Endothelial cell of umbilical vein (primary cell): ENCODE data around the gene P2RY6.

Experiments used
- CTCF ChIP-seq, 2 donors: IDR thresholded peaks; 1 replicate in 1 of 2; 2 replicates in 1 of 2; pipeline ENCODE4 v1.5.1; 2011; ENCODE audit warnings: low read length in 2 of 2, mild to moderate bottlenecking in 2 of 2, moderate library complexity in 2 of 2, control low read depth in 1 of 2, inconsistent platforms in 1 of 2, low read depth in 1 of 2; ENCODE audit not compliant: insufficient read depth in 1 of 2; ENCODE audit errors: extremely low read depth in 1 of 2
- EZH2 ChIP-seq: IDR thresholded peaks from 2 replicates; pipeline ENCODE4 v1.6.1; 2012; ENCODE audit warnings: borderline replicate concordance, low read depth, mild to moderate bottlenecking, moderate library complexity, low read length, inconsistent platforms; ENCODE audit not compliant: severe bottlenecking
- JUN ChIP-seq: IDR thresholded peaks from 2 replicates; pipeline ENCODE4 v1.6.1; 2011; ENCODE audit warnings: borderline replicate concordance, low read depth; ENCODE audit not compliant: insufficient read length, insufficient read depth
- MAX ChIP-seq: IDR thresholded peaks from 2 replicates; pipeline ENCODE4 v1.6.1; 2011; ENCODE audit not compliant: insufficient read depth, insufficient read length
- MYC ChIP-seq: IDR thresholded peaks from one replicate; pipeline ENCODE4 v1.6.1; 2011; ENCODE audit warnings: mild to moderate bottlenecking, low read depth, low read length
- POLR2A ChIP-seq: IDR thresholded peaks from 2 replicates; pipeline ENCODE4 v1.6.1; 2012; ENCODE audit warnings: low read depth, mild to moderate bottlenecking, control low read depth, low read length
- POLR2AphosphoS5 ChIP-seq: IDR thresholded peaks from 2 replicates; pipeline ENCODE4 v1.6.1; 2012; ENCODE audit warnings: low read depth, mild to moderate bottlenecking, control low read depth, low read length, moderate library complexity; ENCODE audit not compliant: insufficient read depth

GRCh38 chr11:73308961-73309919 lies 37.1 kb downstream of the P2RY6 start:
- TF ChIP-seq POLR2AphosphoS5 (peak; percentile 92), CTCF (IDR thresholded peaks at IDR 0.05; ENCODE audit: extremely low read depth in 1 of 2, insufficient read depth in 1 of 2, low read depth in 1 of 2, low read length in 2 of 2) (no peak), MAX (no peak), MYC (no peak), EZH2 (no peak), JUN (no peak), POLR2A (peak; percentile 86)
